ENCODE measurements around the gene OXER1. TPM values are rescaled to one million over a fixed set of nuclear protein-coding genes. Genes with fewer than 3 reads are reported as not detected.

The OXER1 gene
- total and polyA plus RNA-seq, 2 of the 13 experiments (the other 11 are each of a cell fraction or from before 2014, with no cell fraction given) = 8.0 to 9.0 TPM

DNA sequence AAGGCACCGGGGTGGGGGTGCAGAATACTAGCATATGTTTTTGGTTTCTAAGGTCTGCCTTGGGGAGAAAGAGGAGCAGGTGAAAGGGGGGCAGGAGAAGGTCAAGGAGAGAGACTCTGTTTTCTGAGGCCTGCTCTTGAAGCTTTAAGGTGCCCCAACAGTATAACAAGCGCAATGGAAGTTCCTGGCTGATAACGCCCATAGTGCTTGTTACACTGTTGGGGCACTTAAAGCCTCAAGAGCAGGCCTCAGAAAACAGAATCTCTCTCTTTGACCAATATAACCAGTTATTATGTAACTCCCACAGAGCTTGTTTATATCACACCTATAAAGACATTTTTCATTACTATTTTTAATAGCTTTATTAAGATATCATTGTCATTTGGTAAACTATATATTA, 16.5 kb downstream of the OXER1 start (continued):
- TF ChIP-seq THAP8 (CRISPR knock-in tag; IDR thresholded peaks at IDR 0.05; ENCODE audit: borderline replicate concordance) = no peak

- WGBS (ENCODE audit: low lambda C conversion rate) = 95% methylated on average over 3 of the region's 3 CpGs
- Histone ChIP-seq H3K9me3 (ENCODE audit: low read length) (no peaks in the 10 kb centered on the region), H2AFZ (ENCODE audit: low read length) (no peak overlapping the region), H3K36me3 (replicated peaks in 1 of 2; ENCODE audit: control insufficient read depth in 1 of 2, insufficient read depth in 2 of 2, low read length in 2 of 2) (no peaks in the 10 kb centered on the region; a peak in 3 of 5 replicates), H3K79me2 (ENCODE audit: insufficient read depth, low read length) (no peaks in the 10 kb centered on the region), H3K4me1 (ENCODE audit: insufficient read depth, low read length) (no peaks in the 10 kb centered on the region), H3K4me3 (replicated peaks in 1 of 3; ENCODE audit: insufficient read depth in 1 of 3, low read depth in 2 of 3, low read length in 3 of 3) (no peak overlapping the region), H3K27ac (ENCODE audit: extremely low read length, insufficient read depth, low read length) (no peak overlapping the region), H3K4me2 (ENCODE audit: low read depth, low read length) (no peak overlapping the region), H3K27me3 (ENCODE audit: control insufficient read depth in 1 of 2, insufficient read depth in 2 of 2, low read length in 2 of 2) (no peaks in the 10 kb centered on the region), H3K9ac (ENCODE audit: insufficient read depth, low read depth, low read length) (no peak overlapping the region), H4K20me1 (ENCODE audit: insufficient read depth, low read length) (no peaks in the 10 kb centered on the region)
- DNase-seq (ENCODE audit: low spot score) = no peak
- no peak for ATAC-seq
- POLR2A ChIA-PET = no interaction called here
- BruUV-seq (replicated peaks) = no TSS peak
- CTCF ChIA-PET (ENCODE audit: low intra/inter-chr PET ratio, low total read pairs) = no interaction called here
- FAIRE-seq = no peak
- in situ Hi-C loops (cut with HindIII; ENCODE audit: extremely low pct_ligation_motif_present, low pct_unique_long_range_greater_than_20kb) (no loop called here), intact Hi-C loops (cut with micrococcal nuclease; ENCODE audit: unreplicated experiment) (no loop called here)
- TF ChIP-seq, protein P1, sequence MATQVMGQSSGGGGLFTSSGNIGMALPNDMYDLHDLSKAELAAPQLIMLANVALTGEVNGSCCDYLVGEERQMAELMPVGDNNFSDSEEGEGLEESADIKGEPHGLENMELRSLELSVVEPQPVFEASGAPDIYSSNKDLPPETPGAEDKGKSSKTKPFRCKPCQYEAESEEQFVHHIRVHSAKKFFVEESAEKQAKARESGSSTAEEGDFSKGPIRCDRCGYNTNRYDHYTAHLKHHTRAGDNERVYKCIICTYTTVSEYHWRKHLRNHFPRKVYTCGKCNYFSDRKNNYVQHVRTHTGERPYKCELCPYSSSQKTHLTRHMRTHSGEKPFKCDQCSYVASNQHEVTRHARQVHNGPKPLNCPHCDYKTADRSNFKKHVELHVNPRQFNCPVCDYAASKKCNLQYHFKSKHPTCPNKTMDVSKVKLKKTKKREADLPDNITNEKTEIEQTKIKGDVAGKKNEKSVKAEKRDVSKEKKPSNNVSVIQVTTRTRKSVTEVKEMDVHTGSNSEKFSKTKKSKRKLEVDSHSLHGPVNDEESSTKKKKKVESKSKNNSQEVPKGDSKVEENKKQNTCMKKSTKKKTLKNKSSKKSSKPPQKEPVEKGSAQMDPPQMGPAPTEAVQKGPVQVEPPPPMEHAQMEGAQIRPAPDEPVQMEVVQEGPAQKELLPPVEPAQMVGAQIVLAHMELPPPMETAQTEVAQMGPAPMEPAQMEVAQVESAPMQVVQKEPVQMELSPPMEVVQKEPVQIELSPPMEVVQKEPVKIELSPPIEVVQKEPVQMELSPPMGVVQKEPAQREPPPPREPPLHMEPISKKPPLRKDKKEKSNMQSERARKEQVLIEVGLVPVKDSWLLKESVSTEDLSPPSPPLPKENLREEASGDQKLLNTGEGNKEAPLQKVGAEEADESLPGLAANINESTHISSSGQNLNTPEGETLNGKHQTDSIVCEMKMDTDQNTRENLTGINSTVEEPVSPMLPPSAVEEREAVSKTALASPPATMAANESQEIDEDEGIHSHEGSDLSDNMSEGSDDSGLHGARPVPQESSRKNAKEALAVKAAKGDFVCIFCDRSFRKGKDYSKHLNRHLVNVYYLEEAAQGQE (IDR thresholded peaks at IDR 0.05; ENCODE audit: borderline replicate concordance in 1 of 2, low read depth in 1 of 2, low read length in 2 of 2) = no peak
- TF ChIP-seq SIN3B (IDR thresholded peaks at IDR 0.05; ENCODE audit: low read length) (no peak), NFE2 (CRISPR knock-in tag; IDR thresholded peaks at IDR 0.05) (no peak), ZNF577 (CRISPR knock-in tag; IDR thresholded peaks at IDR 0.05; ENCODE audit: borderline replicate concordance, low read depth) (no peak), GTF3A (CRISPR knock-in tag; conservative IDR thresholded peaks at IDR 0.05) (no peak), ZNF333 (CRISPR knock-in tag; IDR thresholded peaks at IDR 0.05; ENCODE audit: borderline replicate concordance) (no peak), NCOA5 (CRISPR knock-in tag; IDR thresholded peaks at IDR 0.05) (no peak), ZFYVE20 (CRISPR knock-in tag; IDR thresholded peaks at IDR 0.05; ENCODE audit: borderline replicate concordance, low read depth) (no peak), MIER2 (CRISPR knock-in tag; IDR thresholded peaks at IDR 0.05) (no peak)
- TF ChIP-seq, protein P2, sequence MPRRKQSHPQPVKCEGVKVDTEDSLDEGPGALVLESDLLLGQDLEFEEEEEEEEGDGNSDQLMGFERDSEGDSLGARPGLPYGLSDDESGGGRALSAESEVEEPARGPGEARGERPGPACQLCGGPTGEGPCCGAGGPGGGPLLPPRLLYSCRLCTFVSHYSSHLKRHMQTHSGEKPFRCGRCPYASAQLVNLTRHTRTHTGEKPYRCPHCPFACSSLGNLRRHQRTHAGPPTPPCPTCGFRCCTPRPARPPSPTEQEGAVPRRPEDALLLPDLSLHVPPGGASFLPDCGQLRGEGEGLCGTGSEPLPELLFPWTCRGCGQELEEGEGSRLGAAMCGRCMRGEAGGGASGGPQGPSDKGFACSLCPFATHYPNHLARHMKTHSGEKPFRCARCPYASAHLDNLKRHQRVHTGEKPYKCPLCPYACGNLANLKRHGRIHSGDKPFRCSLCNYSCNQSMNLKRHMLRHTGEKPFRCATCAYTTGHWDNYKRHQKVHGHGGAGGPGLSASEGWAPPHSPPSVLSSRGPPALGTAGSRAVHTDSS (CRISPR knock-in tag; conservative IDR thresholded peaks at IDR 0.05) = no peak
Observed at GRCh38 chr2:42744545-42745082, 19.3 kb downstream of the OXER1 start.
